ENCODE measurements around the gene CCDC127. TPM values are rescaled to one million over a fixed set of nuclear protein-coding genes. Genes with fewer than 3 reads are reported as not detected.
A peak's percentile ranks its signal among the peaks of the same experiment; 100 is the strongest.
"Not testable (repeated sequence)": the region's sequence is repeated elsewhere in the genome, so short reads cannot be mapped to it uniquely, and the experiment has no call there.

Gene CCDC127
- total RNA-seq: 6.5 TPM
- long read RNA-seq, full-length matches to known transcripts: 19 of 25 reads
- long read RNA-seq, partial matches to known transcripts: 0 of 25 reads
- long read RNA-seq, other reads (novel, unspliced or antisense): 6 of 25 reads

DNA sequence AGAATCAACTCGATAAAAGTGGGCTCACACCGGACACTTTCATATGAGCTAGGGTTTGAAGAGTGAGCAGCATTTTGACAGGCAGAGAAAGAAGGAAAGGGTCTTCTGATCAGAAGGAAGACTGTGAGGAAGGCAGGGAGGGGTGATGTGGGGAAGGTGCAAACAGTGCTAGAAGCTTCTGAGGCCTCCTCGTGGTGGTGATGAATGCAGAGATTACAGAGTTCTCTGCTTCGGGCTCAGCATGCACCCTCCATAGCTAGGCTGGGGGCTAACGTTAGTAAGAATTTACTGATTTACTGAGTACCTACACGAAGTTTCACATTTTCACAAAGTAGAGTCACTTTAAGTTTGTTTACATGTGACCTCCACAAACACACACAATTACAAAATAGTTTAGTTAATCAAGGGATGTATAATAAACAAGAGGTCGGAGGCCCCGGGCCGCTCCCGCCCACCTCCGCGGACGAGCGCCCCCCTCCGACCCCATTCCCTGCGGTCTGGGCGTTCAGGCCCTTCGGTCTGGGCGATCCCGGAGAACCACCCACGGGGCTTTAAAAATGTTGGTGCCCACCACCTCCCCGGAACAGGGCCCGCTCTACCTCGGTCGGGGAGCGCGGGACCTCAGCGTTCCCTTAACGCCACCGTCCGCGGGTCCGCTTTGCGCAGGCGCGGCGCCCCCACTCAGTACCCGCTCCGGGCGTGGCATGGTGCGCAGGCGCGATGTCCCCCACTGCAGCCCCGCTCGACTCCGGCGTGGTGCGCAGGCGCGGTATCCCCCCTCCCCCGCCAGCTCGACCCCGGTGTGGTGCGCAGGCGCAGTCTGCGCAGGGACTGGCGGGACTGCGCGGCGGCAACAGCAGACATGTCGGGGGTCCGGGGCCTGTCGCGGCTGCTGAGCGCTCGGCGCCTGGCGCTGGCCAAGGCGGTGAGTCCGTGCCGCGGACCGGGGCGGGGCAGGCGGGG lies at the start of gene CCDC127, which contains the start of gene SDHA:
TSS of gene CCDC127 (minus strand) at position 660 of the 963 bp plus-strand sequence. CDS start 1,304 bp downstream, outside the sequence.
TSS of gene SDHA (plus strand) at position 827 of the 963 bp plus-strand sequence. CDS start at position 863, 36 bp downstream.
- DNase-seq (ENCODE audit: low spot score): peak; percentile 99

- DNase-seq (ENCODE audit: low spot score): peak; percentile 83
Measured at GRCh38 chr5:267716-268115, 49.8 kb upstream of the CCDC127 start.

- peak; percentile 33 for DNase-seq (ENCODE audit: low spot score)
Measured at GRCh38 chr5:266311-267026, 48.5 kb upstream of the CCDC127 start.

- DNase-seq (ENCODE audit: low spot score): peak; percentile 69
Measured at GRCh38 chr5:264338-264737, 46.4 kb upstream of the CCDC127 start.

DNA sequence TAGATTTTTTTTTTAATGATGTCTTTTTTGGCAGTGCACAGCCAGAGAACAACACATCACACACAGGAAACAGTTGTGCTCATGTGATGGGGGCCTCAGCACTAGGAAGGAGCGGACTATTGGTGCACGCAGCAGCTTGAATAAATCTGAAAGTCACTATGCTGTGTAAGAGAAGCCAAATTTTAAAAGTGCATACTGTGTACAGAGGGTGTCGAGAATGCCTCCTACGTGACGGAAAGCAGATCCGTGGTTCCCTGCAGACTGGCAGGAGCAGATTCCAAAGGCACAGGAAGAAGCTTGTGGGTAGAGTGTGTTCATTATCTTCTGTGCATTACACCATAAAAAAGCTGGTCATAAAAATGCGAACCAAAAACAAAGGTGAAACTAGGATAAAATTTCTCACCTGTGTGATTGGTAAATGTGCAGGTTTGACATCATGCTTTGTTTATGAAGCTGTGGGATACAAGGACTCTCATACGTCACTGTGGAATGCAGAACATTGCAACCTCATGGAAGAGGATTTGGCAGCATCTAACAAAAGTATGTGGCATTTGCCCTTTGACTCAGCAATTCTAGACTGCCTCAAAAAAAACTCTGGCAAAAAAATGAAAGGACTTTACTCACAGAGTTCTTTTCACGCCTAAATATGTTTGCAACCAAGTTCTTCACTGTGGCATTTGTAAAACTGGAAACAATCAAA lies 45.5 kb upstream of the CCDC127 start:
- DNase-seq (ENCODE audit: low spot score): not testable (repeated sequence)

DNA sequence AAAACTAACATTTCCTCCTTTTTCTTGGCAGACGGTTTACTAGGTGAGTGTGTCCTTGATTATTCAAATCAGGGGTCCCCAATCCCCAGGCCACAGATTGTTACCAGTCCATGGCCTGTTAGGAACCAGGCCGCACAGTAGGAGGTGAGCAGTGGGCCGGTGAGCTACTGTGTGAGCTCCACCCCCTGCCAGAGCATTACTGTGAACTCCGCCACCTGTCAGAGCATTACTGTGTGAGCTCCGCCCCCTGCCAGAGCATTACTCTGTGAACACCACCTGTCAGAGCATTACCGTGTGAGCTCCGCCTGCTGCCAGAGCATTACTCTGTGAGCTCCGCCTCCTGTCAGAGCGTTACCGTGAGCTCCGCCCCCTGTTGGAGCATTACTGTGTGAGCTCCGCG lies 39.2 kb upstream of the CCDC127 start:
- DNase-seq (ENCODE audit: low spot score): no peak

- not testable (repeated sequence) for DNase-seq (ENCODE audit: low spot score)
Measured at GRCh38 chr5:256347-256746, 38.4 kb upstream of the CCDC127 start.

DNA sequence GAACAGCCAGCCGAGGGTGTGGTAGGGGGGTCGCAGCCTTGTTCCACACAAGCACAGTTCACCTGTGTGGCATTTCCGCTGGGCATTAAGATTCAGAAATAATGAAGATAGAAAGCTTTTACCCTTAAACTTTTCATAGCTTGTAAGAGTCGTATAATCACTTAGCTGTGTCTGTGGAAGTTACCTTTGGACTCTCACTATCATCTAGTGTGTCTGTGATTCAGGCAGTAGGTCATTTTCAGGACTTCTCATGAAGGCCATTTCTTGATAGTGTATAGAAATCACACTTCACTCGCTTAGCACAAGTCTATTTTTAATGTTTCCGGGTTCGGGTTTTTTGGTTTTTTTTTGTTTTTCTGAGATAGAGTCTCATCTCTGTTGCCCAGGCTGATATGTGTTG lies 37.2 kb upstream of the CCDC127 start:
- not testable (repeated sequence) for DNase-seq (ENCODE audit: low spot score)

- DNase-seq (ENCODE audit: low spot score): not testable (repeated sequence)
Measured at GRCh38 chr5:254322-254721, 36.4 kb upstream of the CCDC127 start.

DNA sequence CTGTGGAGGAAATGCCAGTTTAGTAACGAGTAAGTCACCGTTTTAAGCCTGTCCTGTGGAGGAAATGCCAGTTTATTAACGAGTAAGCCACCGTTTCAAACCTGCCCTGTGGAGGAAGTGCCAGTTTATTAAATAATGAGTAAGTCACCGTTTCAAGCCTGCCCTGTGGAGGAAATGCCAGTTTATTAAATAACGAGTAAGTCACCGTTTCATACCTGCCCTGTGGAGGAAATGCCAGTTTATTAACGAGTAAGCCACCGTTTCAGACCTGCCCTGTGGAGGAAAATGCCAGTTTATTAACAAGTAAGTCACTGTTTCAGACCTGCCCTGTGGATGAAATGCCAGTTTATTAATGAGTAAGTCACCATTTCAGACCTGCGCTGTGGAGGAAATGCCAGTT lies 34.6 kb upstream of the CCDC127 start:
- DNase-seq (ENCODE audit: low spot score): no peak

DNA sequence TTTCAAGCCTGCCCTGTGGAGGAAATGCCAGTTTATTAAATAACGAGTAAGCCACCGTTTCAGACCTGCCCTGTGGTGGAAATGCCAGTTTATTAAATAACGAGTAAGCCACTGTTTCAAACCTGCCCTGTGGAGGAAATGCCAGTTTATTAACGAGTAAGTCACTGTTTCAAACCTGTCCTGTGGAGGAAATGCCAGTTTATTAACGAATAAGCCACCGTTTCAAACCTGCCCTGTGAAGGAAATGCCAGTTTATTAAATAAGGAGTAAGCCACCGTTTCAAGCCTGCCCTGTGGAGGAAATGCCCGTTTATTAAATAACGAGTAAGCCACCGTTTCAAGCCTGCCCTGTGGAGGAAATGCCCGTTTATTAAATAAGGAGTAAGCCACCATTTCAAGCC lies 34.0 kb upstream of the CCDC127 start:
- not testable (repeated sequence) for DNase-seq (ENCODE audit: low spot score)

GRCh38 chr5:251538-251937 lies 33.6 kb upstream of the CCDC127 start:
- not testable (repeated sequence) for DNase-seq (ENCODE audit: low spot score)

DNA sequence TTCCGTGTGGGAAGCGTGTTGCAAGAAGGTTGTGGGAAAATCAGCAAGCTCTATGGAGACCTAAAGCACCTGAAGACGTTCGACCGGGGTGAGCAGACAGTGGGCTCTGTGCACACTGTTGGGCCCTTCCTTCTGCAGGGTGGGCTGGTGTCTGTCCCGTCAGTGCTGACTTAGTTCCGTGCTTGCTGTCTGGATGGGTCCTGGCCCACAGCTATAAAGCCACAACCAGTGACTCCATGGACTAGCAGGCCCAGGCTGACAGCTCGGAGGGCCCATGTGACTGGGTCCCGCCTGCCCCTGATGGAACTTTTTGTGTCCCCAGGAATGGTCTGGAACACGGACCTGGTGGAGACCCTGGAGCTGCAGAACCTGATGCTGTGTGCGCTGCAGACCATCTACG lies 33.1 kb upstream of the CCDC127 start:
- DNase-seq (ENCODE audit: low spot score): not testable (repeated sequence)

- DNase-seq (ENCODE audit: low spot score): not testable (repeated sequence)
Measured at GRCh38 chr5:250396-250795, 32.4 kb upstream of the CCDC127 start.

GRCh38 chr5:245717-246116 lies 27.8 kb upstream of the CCDC127 start:
- DNase-seq (ENCODE audit: low spot score): not testable (repeated sequence)

DNA sequence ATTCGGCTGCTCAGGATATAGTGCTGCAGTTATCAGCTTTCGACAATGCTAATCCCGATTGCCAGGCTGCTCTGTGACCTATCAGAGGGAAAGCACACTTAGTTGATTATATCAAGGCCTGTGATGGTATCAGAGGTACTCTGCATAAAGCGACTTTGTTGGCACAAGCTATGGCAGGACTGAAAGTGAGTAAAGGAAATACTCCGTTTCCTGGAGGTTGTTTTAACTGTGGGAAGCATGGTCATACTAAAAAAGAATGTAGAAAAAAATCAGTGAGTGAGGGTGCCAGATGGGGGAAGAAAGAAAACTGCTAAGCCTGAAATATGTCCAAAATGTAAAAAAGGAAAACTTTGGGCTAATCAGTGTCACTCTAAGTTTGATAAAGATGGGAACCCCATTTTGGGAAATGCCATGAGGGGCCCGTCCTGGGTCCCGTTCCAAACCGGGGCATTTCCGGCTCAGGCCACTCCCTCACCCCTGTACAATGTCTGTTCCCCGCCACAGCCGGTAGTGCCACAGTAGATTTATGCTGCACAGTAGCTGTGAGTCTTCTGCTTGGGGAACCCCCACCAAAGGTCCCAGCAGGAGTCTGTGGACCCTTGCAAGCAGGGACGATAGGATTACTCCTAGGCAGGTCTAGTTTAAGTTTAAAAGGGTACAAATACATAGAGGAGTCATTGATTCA lies 25.9 kb upstream of the CCDC127 start:
- not testable (repeated sequence) for DNase-seq (ENCODE audit: low spot score)

DNA sequence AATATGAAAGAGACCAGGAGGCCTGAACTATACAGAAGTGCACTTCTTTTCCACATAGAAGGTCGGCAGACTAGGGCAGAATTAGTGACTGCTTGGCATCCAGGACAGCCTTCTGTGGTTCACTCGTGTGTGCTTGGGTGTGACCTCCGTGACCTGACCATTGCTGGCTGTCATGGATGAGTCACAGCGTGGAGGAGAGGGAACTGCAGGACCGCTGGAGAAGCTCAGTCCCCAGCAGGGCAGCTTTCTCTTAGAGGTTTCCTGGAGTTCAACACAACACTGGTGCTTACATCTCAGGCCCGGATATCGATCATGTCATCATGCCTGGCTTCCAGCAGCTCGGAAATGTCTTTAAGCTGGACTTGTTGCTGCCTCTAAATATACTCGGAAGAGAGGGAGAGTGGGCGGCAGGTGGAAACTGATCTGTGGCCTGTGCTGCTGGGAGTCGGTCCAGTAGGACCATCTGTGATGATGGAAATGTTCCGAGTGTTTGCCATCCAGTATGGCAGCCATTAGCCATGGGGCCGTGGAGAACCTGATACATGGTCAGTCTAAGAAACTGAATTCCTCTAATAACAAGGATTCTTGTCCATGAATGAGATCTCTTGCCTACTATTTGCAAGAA lies 23.2 kb upstream of the CCDC127 start:
- not testable (repeated sequence) for DNase-seq (ENCODE audit: low spot score)

DNA sequence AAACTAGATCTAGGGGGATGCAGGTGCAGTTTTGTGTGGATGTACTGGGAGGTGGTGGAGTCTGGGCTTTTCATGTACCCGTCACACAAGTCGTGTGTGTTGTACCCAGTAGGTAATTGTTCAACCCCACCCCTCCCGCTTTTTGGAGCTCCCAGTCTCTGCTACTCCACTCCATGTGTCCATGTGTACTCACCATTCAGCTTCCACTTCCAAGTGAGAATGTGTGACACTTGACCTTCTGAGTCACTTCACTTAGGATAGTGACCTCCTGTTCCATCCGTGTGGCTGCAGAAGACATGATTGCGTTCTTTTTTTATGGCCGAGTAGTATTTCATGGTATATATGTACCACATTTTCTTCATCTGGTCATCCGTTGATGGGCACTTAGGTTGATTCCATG lies 22.6 kb upstream of the CCDC127 start:
- DNase-seq (ENCODE audit: low spot score): not testable (repeated sequence)

DNA sequence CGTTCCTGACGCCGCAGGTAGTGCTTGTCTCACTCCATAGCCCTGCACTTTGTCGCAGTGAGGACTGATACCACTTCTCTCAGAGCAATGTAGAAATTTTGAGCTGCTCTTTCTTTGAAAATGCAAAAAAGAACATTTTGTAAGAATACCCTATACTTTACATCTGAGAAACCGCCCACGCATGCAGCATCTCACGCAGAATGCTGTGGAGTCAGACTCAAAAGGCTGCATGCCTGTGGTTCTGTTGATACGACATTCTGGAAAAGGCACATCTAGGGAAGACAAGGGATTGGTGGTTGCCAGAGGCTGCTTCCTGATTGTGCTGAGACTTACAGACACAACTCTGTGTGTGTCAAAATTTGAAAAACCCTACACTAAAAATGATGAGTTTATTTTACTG lies 20.0 kb upstream of the CCDC127 start:
- not testable (repeated sequence) for DNase-seq (ENCODE audit: low spot score)

- not testable (repeated sequence) for DNase-seq (ENCODE audit: low spot score)
Measured at GRCh38 chr5:235527-235926, 17.6 kb upstream of the CCDC127 start.

Measured in mesenteric fat pad (tissue), 1 donor.